ENCODE data around the gene SLC25A21.

Gene SLC25A21

DNA sequence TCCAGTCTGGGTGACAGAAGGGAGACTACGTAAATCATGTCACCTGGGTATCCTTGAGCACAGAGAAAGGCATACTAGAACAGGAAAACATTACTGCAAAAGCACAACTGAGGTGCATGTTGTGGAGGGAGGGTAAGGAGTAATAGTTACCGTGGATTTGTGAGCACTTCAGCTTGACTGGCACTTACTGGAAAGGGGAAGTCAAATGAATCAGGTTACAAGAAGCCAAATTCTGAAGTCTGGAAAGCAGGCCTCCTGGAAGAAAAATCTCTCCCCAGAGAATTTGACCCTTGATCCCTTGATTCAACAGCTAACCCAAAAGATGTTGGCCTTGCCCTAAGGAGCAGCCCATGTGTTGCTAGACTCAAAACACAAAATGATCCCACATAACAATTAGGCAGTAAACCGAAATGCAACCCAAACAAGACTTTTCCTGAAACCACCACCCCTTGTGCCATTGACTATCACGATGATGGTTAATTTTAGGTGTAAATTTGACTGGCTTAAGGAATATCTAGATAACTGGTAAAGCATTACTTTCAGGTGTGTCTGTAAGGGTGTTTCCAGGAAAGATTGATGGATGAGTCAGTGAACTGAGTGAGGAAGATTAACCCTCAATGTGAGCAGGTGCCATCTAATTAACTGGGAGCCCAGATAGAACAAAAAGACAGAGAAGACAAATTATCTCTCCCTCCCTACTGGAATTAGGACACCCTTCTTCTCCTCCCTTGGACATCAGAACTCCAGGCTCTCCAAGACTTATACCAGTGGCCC is 108.8 kb downstream of the SLC25A21 start:
- Mint-ChIP-seq H3K4me1 (peaks cover 10% of the 10 kb centered on the region), H3K4me3 (no peak overlapping the region), H3K27ac (no peak overlapping the region), H3K36me3 (ENCODE audit: low read depth) (peaks cover 3% of the 10 kb centered on the region), H3K9me3 (no peaks in the 10 kb centered on the region), H3K27me3 (ENCODE audit: low read depth) (no peaks in the 10 kb centered on the region)
- TF ChIP-seq, protein P1, sequence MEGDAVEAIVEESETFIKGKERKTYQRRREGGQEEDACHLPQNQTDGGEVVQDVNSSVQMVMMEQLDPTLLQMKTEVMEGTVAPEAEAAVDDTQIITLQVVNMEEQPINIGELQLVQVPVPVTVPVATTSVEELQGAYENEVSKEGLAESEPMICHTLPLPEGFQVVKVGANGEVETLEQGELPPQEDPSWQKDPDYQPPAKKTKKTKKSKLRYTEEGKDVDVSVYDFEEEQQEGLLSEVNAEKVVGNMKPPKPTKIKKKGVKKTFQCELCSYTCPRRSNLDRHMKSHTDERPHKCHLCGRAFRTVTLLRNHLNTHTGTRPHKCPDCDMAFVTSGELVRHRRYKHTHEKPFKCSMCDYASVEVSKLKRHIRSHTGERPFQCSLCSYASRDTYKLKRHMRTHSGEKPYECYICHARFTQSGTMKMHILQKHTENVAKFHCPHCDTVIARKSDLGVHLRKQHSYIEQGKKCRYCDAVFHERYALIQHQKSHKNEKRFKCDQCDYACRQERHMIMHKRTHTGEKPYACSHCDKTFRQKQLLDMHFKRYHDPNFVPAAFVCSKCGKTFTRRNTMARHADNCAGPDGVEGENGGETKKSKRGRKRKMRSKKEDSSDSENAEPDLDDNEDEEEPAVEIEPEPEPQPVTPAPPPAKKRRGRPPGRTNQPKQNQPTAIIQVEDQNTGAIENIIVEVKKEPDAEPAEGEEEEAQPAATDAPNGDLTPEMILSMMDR (IDR thresholded peaks at IDR 0.05; ENCODE audit: unreplicated experiment in 3 of 3) = no peak

DNA sequence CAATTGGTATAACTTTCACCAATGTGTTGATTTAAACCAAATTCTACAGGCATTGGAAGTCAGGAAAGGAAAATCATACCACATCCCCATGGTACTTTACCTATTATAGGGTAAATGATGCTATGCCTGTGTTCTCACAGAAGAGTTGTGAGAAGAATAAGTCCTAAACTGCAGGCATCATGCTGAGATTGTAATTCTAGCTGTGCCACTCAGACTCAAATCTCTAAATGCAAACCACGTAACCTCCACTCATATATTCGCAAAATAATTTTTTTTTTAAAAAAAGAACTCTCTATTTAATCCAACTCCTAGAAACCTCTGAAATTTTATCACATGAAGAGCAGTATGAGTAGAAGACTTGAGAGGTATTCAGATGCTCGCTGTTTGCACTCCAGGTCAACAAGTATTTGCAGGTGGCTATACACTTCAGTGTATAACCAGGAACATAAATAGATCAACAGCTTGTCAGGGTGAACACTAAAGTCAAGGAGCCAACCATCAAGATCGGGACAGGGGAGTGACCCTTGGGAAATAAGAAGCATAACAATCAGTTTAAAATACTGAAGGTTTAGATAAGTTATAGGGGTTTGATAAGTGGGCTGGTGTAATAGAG is 110.1 kb downstream of the SLC25A21 start:
- TF ChIP-seq, protein P1 (IDR thresholded peaks at IDR 0.05; ENCODE audit: unreplicated experiment in 3 of 3) = no peak
- Mint-ChIP-seq H3K4me3 (no peak overlapping the region), H3K9me3 (no peaks in the 10 kb centered on the region), H3K36me3 (ENCODE audit: low read depth) (peaks cover 3% of the 10 kb centered on the region), H3K27me3 (ENCODE audit: low read depth) (no peaks in the 10 kb centered on the region), H3K27ac (no peak overlapping the region), H3K4me1 (peaks cover 10% of the 10 kb centered on the region)

GRCh38 chr14:37061697-37062096 is 110.7 kb downstream of the SLC25A21 start:
- H3K9me3 Mint-ChIP-seq = no peaks in the 10 kb centered on the region
- H3K36me3 Mint-ChIP-seq (ENCODE audit: low read depth) = peaks cover 3% of the 10 kb centered on the region
- peak overlapping the region in 2 of 3 experiments; percentile 33 to 71 for H3K27ac Mint-ChIP-seq
- H3K4me3 Mint-ChIP-seq = no peak overlapping the region
- TF ChIP-seq, protein P1 (IDR thresholded peaks at IDR 0.05; ENCODE audit: unreplicated experiment in 3 of 3) = no peak
- no peaks in the 10 kb centered on the region for H3K27me3 Mint-ChIP-seq (ENCODE audit: low read depth)
- H3K4me1 Mint-ChIP-seq = peaks cover 16% of the 10 kb centered on the region

DNA sequence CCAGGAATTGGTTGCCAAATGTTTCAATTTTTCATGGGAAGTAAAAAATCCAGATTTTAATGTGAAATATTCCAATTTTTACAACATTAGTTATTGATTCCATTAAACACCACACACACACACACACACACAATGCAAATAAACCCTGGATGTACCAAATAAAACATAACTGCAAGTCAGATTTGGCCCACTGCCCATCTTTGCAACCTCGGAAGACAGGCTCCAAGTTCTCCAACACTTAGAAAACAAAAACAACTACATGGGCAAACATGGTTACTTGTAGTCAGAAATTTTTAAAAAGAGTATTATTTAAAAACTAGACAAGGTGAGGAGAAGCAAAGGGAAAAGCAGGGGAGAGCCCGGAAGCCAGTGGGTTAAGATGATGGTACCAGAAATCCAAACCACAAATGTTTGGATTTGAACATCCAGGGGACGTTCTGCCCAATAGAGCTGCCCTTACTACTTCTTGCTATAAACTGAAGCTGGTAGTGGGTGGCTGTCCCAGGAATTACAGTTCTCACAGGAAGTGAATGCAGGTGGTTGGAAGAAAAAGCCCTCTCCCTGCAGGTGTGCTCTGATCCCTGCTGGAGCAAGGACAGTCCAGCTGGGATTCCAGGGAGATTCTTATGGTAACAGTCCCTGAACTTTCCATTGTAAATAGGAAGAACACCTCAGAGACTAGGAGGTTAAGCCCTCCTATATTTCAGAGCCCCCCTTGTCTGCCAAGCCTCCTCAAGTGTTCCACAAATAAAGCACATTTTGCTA is 111.7 kb downstream of the SLC25A21 start:
- H3K27ac Mint-ChIP-seq = peak overlapping the region in 2 of 3 experiments; percentile 33 to 71
- H3K9me3 Mint-ChIP-seq = peaks cover 4% of the 10 kb centered on the region
- H3K4me1 Mint-ChIP-seq = peaks cover 20% of the 10 kb centered on the region
- TF ChIP-seq, protein P1 (IDR thresholded peaks at IDR 0.05; ENCODE audit: unreplicated experiment in 3 of 3) = no peak
- no peaks in the 10 kb centered on the region for H3K27me3 Mint-ChIP-seq (ENCODE audit: low read depth)
- peaks cover 3% of the 10 kb centered on the region for H3K36me3 Mint-ChIP-seq (ENCODE audit: low read depth)
- H3K4me3 Mint-ChIP-seq = no peak overlapping the region

DNA sequence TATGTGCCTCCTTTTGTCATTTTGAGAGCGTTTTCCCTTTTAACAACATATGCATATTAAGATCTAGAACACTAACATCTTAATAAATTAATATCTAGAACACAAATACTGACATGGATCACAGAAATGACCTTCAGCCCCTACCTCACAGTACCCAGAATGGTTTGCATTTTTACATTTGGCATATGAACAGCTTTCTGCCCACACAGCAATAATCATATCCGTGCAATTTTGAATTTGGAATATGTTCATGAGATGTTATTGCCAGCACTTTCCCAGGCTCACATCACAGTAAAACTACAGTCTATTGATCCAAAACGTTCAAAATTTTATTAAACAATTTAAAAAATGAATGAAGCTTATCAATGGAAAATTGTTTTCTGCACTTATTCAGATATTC is 114.6 kb downstream of the SLC25A21 start:
- H3K4me1 Mint-ChIP-seq = peaks cover 20% of the 10 kb centered on the region
- no peaks in the 10 kb centered on the region for H3K27me3 Mint-ChIP-seq (ENCODE audit: low read depth)
- TF ChIP-seq, protein P1 (IDR thresholded peaks at IDR 0.05; ENCODE audit: unreplicated experiment in 3 of 3) = no peak
- no peak overlapping the region for H3K27ac Mint-ChIP-seq
- H3K36me3 Mint-ChIP-seq (ENCODE audit: low read depth) = peaks cover 6% of the 10 kb centered on the region
- H3K9me3 Mint-ChIP-seq = peaks cover 8% of the 10 kb centered on the region
- no peak overlapping the region for H3K4me3 Mint-ChIP-seq

Data from nephron (organoid).